HG03280 (cell line): ENCODE measurements around the gene UTS2B.

Source experiments
- ATAC-seq: cut with Tn5 transposase; IDR thresholded peaks from one replicate; pipeline ENCODE4 v1.9.1; 2021; ENCODE audit warnings: mild to moderate bottlenecking, moderate library complexity; ENCODE audit not compliant: unreplicated experiment

Gene UTS2B

DNA sequence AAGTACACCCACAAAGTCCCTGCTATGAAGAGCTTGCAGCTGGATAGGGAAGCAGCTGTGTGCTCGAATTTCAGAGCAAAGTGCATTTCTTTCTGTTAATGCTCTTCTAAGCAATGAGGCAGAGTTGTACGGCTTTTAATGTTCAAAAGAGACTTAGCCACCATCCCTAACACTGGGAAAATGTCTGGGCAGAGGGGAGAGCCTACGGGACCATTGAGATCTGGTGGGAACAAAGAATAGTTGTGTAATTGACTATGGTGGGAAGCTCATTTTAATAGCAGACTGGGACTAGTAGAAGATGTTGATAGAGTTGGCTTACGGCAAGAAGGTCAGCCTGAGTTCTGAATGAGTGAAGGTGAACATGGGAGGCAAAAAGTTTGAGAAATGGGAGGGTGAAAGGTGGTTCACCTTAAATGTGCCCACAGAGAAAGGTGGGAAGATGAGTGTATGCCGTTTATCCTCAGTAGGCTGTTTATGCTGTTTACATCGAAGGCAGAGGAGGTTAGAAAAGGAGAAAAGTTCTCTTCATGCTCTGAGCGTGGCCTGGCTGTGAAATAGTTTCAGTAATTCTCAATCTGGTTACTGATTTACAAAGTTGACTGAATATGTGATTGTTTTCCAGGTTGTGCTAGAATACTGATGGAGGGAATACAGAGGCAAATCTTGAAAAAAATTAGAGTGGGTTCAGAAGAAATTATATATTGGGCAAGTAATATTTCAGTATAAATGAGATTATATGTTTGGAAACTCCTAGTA, 22.9 kb upstream of the UTS2B start:
- ATAC-seq: no peak

- no peak for ATAC-seq
Observed at GRCh38 chr3:191352014-191352413, 21.7 kb upstream of the UTS2B start.

DNA sequence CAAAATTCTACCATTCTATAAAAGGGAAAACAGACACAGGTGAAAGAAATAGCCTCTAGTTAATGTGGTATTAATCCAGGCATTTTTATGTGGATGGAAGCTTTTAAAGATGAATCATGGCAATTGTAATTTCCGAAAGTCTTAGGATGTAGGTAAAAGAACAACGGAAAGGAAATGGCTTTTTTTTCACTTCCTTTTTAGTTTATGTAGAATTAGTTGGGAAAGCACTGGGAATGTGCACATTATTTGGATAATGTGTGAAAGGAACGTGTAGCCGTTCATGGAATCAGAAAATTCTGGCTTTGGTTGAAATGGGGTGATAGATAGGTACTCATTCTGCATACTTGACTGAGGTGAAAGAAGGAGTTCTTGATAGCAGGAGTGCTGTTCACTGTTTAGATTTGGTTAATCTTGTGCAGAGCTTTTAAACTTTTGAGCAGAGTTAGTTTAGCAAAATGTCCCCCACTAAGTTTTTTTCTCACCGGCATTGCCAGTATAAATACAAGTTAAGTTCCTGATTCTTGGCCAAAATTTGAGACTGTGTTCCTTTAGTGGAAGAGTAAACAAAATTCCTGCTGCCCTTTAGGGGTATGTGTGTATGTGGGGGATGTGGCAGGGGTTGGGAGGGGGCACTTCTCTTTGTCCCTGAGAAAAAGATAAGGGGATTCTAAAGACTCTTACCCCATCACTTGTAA, 20.2 kb upstream of the UTS2B start:
- ATAC-seq: no peak

GRCh38 chr3:191348098-191348497, 17.8 kb upstream of the UTS2B start:
- no peak for ATAC-seq

GRCh38 chr3:191347228-191347627, 16.9 kb upstream of the UTS2B start:
- no peak for ATAC-seq

- ATAC-seq: no peak
Observed at GRCh38 chr3:191345334-191345733, 15.0 kb upstream of the UTS2B start.

DNA sequence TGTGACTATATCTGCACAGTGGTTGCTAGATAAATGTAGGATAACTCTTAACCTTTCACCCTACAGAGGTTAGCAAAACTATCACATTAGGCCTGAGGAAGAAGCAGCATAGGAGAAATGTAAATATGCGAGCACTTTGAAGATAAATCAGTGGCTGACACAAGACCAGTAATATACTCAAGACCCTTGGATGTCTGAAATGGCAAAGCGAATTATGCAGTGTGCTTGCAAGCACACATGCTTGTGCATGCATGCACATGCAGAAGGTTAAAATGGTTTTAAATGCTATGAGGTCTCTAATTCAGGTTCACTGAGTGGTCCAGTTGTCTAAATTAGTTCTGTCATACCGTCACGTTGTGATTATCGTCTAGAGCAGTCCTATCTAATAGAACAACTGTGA, 13.6 kb upstream of the UTS2B start:
- ATAC-seq: no peak

DNA sequence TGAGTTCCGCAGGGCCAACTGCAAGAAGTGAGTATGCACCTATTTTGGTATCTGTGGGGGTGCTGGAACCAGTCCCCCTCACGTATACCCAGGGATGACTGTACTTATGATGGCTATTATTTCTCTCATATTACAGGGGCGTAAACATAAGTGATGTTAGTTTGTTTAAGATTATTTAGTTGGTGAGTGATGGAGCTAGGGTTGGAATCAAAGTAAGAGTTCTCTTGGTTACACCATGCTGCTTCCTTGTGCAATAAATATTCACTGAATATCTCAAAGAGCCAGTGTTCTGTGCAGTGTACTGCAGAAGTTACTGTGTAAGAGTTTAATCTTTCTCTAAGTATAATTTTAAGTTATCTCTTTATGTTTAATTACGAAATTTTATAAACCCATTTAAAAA, 12.8 kb upstream of the UTS2B start:
- ATAC-seq: no peak

GRCh38 chr3:191342411-191342810, 12.1 kb upstream of the UTS2B start:
- no peak for ATAC-seq

GRCh38 chr3:191342006-191342405, 11.7 kb upstream of the UTS2B start:
- no peak for ATAC-seq

GRCh38 chr3:191340966-191341365, 10.6 kb upstream of the UTS2B start:
- ATAC-seq: no peak

GRCh38 chr3:191340351-191340750, 10.0 kb upstream of the UTS2B start:
- no peak for ATAC-seq

GRCh38 chr3:191339316-191339917, 9.1 kb upstream of the UTS2B start:
- no peak for ATAC-seq

DNA sequence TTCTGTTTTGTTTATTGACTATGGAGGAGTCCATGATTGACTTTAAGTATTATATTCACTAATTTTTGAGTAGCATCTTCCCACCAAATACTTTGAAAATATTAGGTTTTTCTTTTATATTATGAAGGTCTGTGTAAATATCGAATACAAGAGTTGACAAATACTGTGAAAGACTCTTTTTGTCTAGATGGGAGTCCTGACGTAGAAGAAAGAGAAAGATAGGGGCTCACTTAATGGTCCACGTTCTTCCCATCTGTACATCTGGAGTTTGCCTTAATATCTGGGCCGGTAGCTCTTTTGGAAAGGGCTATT, 7.8 kb upstream of the UTS2B start:
- no peak for ATAC-seq

DNA sequence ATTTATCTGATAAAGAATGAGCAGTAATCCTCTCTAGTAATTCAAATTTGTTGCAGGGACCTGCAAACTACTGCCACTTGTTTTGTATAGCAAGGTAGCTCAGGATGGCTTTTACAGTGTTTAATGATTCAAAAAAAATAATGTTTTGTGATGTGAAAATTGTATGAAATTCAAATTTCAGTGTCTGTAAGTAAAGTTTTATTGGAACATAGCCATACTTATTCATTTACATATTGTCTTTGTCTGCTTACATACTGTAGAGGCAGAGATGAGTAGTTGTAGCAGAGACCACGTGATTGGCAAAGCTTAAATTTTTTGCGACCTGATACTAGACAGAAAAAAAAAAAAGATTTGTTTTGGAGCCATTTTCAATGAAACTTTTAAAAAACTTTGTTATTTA, 6.5 kb upstream of the UTS2B start:
- peak; percentile 50 for ATAC-seq

- ATAC-seq: no peak
Observed at GRCh38 chr3:191334346-191334893, 4.1 kb upstream of the UTS2B start.

DNA sequence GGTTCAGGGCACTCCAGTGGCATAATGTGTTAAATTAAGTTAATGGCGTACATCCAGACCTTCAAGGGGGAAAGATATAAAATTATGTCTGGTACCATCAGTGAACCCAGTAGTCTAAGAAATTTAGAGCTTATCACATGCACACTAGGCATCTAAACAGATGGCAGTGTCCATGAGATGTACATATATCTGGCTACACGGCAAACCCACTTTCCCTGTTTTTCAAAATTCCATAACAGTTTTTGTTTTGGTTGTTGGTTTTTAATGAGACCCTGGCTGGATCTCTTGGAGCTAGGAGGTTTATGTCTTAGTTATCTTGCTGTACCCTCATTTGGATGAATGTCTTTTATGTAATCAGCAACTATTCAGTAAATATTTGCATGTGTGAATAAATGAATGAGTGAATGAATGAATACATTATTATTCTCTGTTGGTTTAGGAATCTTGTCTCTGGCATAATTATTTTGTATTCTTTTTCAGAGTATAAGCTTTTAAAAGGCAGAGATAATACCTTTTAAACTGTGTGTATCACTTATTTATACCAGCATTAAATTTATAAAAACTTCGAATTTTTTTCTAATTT, 3.1 kb upstream of the UTS2B start:
- ATAC-seq: no peak

GRCh38 chr3:191331388-191331787, 1.1 kb upstream of the UTS2B start:
- no peak for ATAC-seq

- ATAC-seq: no peak
Observed at GRCh38 chr3:191330530-191331048, 263 bp upstream of the UTS2B start.

- ATAC-seq: peak; percentile 74
Observed at GRCh38 chr3:191328962-191329653, 1.2 kb downstream of the UTS2B start, which contains the start of gene CCDC50. CCDC50 (plus strand) TSS chr3:191329394; CDS start chr3:191329675, 281 bp downstream.
